Smooth muscle cell (in vitro differentiated cells): Measurements from ENCODE around the gene CTNNAL1. TPM values are rescaled to one million over a fixed set of nuclear protein-coding genes. Genes with fewer than 3 reads are reported as not detected.
"Not testable (repeated sequence)": the region's sequence is repeated elsewhere in the genome, so short reads cannot be mapped to it uniquely, and the experiment has no call there.

ENCODE experiments used
- DNase-seq: peaks from one replicate; lab custom pipeline; 2025; ENCODE audit not compliant: unreplicated experiment; lab: John Stamatoyannopoulos, UW
- H2AFZ ChIP-seq: fragments of 200-600 bp; sonication (generic); 2 replicates; pipeline ENCODE4 v1.6.0; 2016; ENCODE audit warnings: antibody characterized with exemption, low read depth, mild to moderate bottlenecking
- H3F3A ChIP-seq: fragments of 200-600 bp; sonication (generic); 2 replicates; pipeline ENCODE4 v1.6.0; 2017; ENCODE audit warnings: antibody characterized with exemption, low read depth
- H3K27ac ChIP-seq: fragments of 200-600 bp; sonication (generic); 2 replicates; pipeline ENCODE4 v1.5.1; 2016; ENCODE audit warnings: low read depth, mild to moderate bottlenecking
- H3K27me3 ChIP-seq: fragments of 200-600 bp; sonication (generic); 2 replicates; pipeline ENCODE4 v1.6.1; 2016; ENCODE audit warnings: low read depth, mild to moderate bottlenecking
- H3K36me3 ChIP-seq: fragments of 200-600 bp; sonication (generic); 2 replicates; pipeline ENCODE4 v1.5.1; 2016; ENCODE audit warnings: low read depth
- H3K4me1 ChIP-seq: fragments of 200-600 bp; sonication (generic); 2 replicates; pipeline ENCODE4 v1.5.1; 2016; ENCODE audit warnings: low read depth
- H3K4me2 ChIP-seq: fragments of 200-600 bp; sonication (generic); 2 replicates; pipeline ENCODE4 v1.6.0; 2016; ENCODE audit warnings: mild to moderate bottlenecking
- H3K4me3 ChIP-seq: fragments of 200-600 bp; sonication (generic); 2 replicates; pipeline ENCODE4 v1.5.1; 2016; ENCODE audit warnings: mild to moderate bottlenecking
- H3K79me2 ChIP-seq: fragments of 200-600 bp; sonication (generic); 2 replicates; pipeline ENCODE4 v1.6.0; 2016; ENCODE audit warnings: low read depth, mild to moderate bottlenecking
- H3K9ac ChIP-seq: fragments of 200-600 bp; sonication (generic); 2 replicates; pipeline ENCODE4 v1.6.0; 2016; ENCODE audit warnings: low read depth
- H3K9me3 ChIP-seq: fragments of 200-600 bp; sonication (generic); replicated peaks from 2 replicates; pipeline ENCODE4 v1.5.1; 2016; ENCODE audit warnings: low read depth
- H4K20me1 ChIP-seq: fragments of 200-600 bp; sonication (generic); 2 replicates; pipeline ENCODE4 v1.6.0; 2016; ENCODE audit warnings: low read depth
- CTCF ChIP-seq: fragments of 200-600 bp; sonication (generic); IDR thresholded peaks from 2 replicates; pipeline ENCODE4 v1.5.1; 2017; ENCODE audit warnings: borderline replicate concordance, mild to moderate bottlenecking, antibody characterized with exemption; ENCODE audit not compliant: insufficient read depth, poor library complexity, severe bottlenecking
- WGBS: methylation state at CpG from one replicate; pipeline ENCODE4 v1.1.7; 2016; ENCODE audit warnings: low lambda C conversion rate; 5-methylcytosine and 5-hydroxymethylcytosine counted together
- polyA plus RNA-seq: library from polyadenylated mRNA; unstranded; fragments of >200 nt; fragmentation: Nextera tagmentation; extraction: Ambion mirVana; gene quantifications from 2 replicates; pipeline ENCODE4 v1.2.1, GENCODE V29; 2016
- total RNA-seq: library from RNA; depleted of rRNA; stranded (reverse); fragments of >200 nt; gene quantifications from 2 replicates; pipeline ENCODE4 v1.2.3, GENCODE V29; 2014

CTNNAL1 gene
- total and polyA plus RNA-seq, 2 experiments from 2014 or later = 27.4 to 33.5 TPM

DNA sequence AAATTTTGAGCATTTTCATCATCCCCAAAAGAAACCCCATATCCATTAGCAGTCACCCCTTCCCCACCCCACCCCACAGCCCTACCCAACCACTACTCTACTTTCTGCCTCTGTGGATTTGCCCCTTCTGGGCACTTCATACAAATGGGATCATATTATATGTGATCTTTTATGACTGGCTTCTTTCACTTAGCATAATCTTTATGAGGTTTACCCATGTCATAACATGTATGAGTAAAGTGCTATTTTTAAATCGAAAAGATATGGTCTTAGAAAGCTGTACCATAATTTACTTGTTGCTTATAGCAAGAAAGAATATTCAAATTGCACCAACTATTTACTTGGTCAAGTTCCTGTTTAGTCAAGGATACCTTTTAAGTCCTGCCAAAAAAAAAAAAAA, 92.1 kb downstream of the CTNNAL1 start:
- H3K4me3 ChIP-seq = no peak overlapping the region
- TF ChIP-seq CTCF = no peak
- no peak overlapping the region for H2AFZ ChIP-seq
- no peaks in the 10 kb centered on the region for H3F3A ChIP-seq
- 100% methylated on average over 1 of the region's 1 CpG for WGBS
- H3K36me3 ChIP-seq = peaks cover 26% of the 10 kb centered on the region
- no peak for DNase-seq
- no peaks in the 10 kb centered on the region for H3K27me3 ChIP-seq
- no peak overlapping the region for H3K4me2 ChIP-seq
- no peak overlapping the region for H3K9ac ChIP-seq
- H3K27ac ChIP-seq = no peak overlapping the region
- no peaks in the 10 kb centered on the region for H3K79me2 ChIP-seq
- no peaks in the 10 kb centered on the region for H4K20me1 ChIP-seq
- no peaks in the 10 kb centered on the region for H3K4me1 ChIP-seq
- H3K9me3 ChIP-seq = no peaks in the 10 kb centered on the region

- not testable (repeated sequence) for H3K79me2 ChIP-seq, H3F3A ChIP-seq, H3K4me3 ChIP-seq, H4K20me1 ChIP-seq, H3K4me2 ChIP-seq, DNase-seq, H3K9ac ChIP-seq, H3K27me3 ChIP-seq, H3K9me3 ChIP-seq, H3K27ac ChIP-seq, H3K4me1 ChIP-seq, H2AFZ ChIP-seq
- peaks cover 31% of the 10 kb centered on the region for H3K36me3 ChIP-seq
- 100% methylated on average over 1 of the region's 1 CpG for WGBS
Observed at GRCh38 chr9:108920401-108920800, 92.9 kb downstream of the CTNNAL1 start.

DNA sequence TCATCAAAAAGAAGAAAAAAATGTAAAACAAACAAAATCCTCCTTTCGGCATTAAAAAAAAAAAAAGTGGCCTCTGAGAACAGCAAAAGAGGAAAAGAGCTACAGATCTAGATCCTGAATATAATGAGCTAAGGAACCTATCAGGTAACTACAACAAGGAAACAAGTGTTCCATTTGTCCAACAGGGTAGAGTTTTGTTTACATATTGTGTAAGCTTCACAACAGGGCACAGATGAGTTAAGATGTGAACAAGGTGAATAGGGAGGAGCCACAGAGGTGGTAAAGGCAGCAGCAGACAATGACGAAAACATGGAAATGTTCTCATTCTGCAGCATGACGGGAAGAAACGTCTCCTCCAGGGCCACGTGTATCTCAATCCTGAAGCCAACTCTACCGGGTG, 93.8 kb downstream of the CTNNAL1 start:
- no peaks in the 10 kb centered on the region for H3F3A ChIP-seq
- H3K36me3 ChIP-seq = peaks cover 32% of the 10 kb centered on the region
- H4K20me1 ChIP-seq = no peaks in the 10 kb centered on the region
- WGBS = 90% methylated on average over 6 of the region's 6 CpGs
- no peak overlapping the region for H3K27ac ChIP-seq
- H2AFZ ChIP-seq = no peak overlapping the region
- no peaks in the 10 kb centered on the region for H3K4me1 ChIP-seq
- H3K9me3 ChIP-seq = no peaks in the 10 kb centered on the region
- no peak overlapping the region for H3K4me3 ChIP-seq
- H3K9ac ChIP-seq = no peak overlapping the region
- no peak for TF ChIP-seq CTCF
- DNase-seq = no peak
- H3K27me3 ChIP-seq = no peaks in the 10 kb centered on the region
- no peaks in the 10 kb centered on the region for H3K79me2 ChIP-seq
- H3K4me2 ChIP-seq = no peak overlapping the region

DNA sequence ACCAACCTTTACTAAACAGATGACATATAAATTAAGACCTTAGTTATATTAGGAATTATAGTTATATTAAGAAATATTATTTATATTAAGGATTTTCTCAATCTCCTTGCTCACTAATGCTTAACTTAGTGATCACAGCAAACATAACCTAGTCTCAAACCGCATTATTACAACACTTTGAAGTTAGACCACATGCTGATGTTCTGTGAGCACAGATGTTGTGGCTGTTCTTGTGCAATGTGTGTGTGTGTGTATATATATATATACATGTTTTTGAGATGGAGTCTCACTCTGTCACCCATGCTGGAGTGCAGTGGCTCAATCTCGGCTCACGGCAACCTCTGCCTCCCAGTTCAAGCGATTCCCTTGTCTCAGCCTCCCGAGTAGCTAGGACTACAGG, 99.9 kb downstream of the CTNNAL1 start:
- Histone ChIP-seq H4K20me1 (no peaks in the 10 kb centered on the region), H2AFZ (no peak overlapping the region), H3K9me3 (no peaks in the 10 kb centered on the region), H3K27ac (no peak overlapping the region), H3K36me3 (peaks cover 30% of the 10 kb centered on the region), H3K79me2 (no peaks in the 10 kb centered on the region), H3K4me2 (no peak overlapping the region), H3K4me3 (no peak overlapping the region), H3F3A (no peaks in the 10 kb centered on the region), H3K4me1 (no peaks in the 10 kb centered on the region), H3K9ac (no peak overlapping the region), H3K27me3 (no peaks in the 10 kb centered on the region)
- over 99% methylated on average over 5 of the region's 5 CpGs for WGBS
- TF ChIP-seq CTCF = no peak
- DNase-seq = no peak
